ENCODE measurements around the gene LURAP1L.

Gene LURAP1L

GRCh38 chr9:12843735-12844134 lies 68.9 kb downstream of the LURAP1L start:
- no peak for TF ChIP-seq REST (IDR thresholded peaks at IDR 0.05; ENCODE audit: insufficient read depth in 1 of 2, low read depth in 2 of 2, low read length in 2 of 2)
- no peak for TF ChIP-seq SIN3A (IDR thresholded peaks at IDR 0.05; ENCODE audit: borderline replicate concordance, insufficient read depth, low read length)
- no peak for TF ChIP-seq FOXP2 (optimal IDR thresholded peaks at IDR 0.05; ENCODE audit: borderline replicate concordance, extremely low read depth, extremely low read length, insufficient read depth)
- no peak for TF ChIP-seq TAF1 (IDR thresholded peaks at IDR 0.05; ENCODE audit: borderline replicate concordance, insufficient read depth, low read length)
- no peak for TF ChIP-seq POLR2AphosphoS5 (IDR thresholded peaks at IDR 0.05; ENCODE audit: low read depth, low read length)

GRCh38 chr9:12846035-12846434 lies 71.2 kb downstream of the LURAP1L start:
- TF ChIP-seq FOXP2 (optimal IDR thresholded peaks at IDR 0.05; ENCODE audit: borderline replicate concordance, extremely low read depth, extremely low read length, insufficient read depth) (no peak), SIN3A (IDR thresholded peaks at IDR 0.05; ENCODE audit: borderline replicate concordance, insufficient read depth, low read length) (no peak), REST (IDR thresholded peaks at IDR 0.05; ENCODE audit: insufficient read depth in 1 of 2, low read depth in 2 of 2, low read length in 2 of 2) (no peak), POLR2AphosphoS5 (IDR thresholded peaks at IDR 0.05; ENCODE audit: low read depth, low read length) (no peak), TAF1 (IDR thresholded peaks at IDR 0.05; ENCODE audit: borderline replicate concordance, insufficient read depth, low read length) (no peak)

- no peak for TF ChIP-seq SIN3A (IDR thresholded peaks at IDR 0.05; ENCODE audit: borderline replicate concordance, insufficient read depth, low read length)
- TF ChIP-seq REST (IDR thresholded peaks at IDR 0.05; ENCODE audit: insufficient read depth in 1 of 2, low read depth in 2 of 2, low read length in 2 of 2) = no peak
- TF ChIP-seq TAF1 (IDR thresholded peaks at IDR 0.05; ENCODE audit: borderline replicate concordance, insufficient read depth, low read length) = no peak
- no peak for TF ChIP-seq FOXP2 (optimal IDR thresholded peaks at IDR 0.05; ENCODE audit: borderline replicate concordance, extremely low read depth, extremely low read length, insufficient read depth)
- no peak for TF ChIP-seq POLR2AphosphoS5 (IDR thresholded peaks at IDR 0.05; ENCODE audit: low read depth, low read length)
Observed at GRCh38 chr9:12847561-12847960, 72.7 kb downstream of the LURAP1L start.

- no peak for TF ChIP-seq SIN3A (IDR thresholded peaks at IDR 0.05; ENCODE audit: borderline replicate concordance, insufficient read depth, low read length)
Observed at GRCh38 chr9:12849486-12850003, 74.7 kb downstream of the LURAP1L start.

GRCh38 chr9:12851341-12852090 lies 76.7 kb downstream of the LURAP1L start:
- TF ChIP-seq TAF1 (IDR thresholded peaks at IDR 0.05; ENCODE audit: borderline replicate concordance, insufficient read depth, low read length) (no peak), SIN3A (IDR thresholded peaks at IDR 0.05; ENCODE audit: borderline replicate concordance, insufficient read depth, low read length) (no peak), FOXP2 (optimal IDR thresholded peaks at IDR 0.05; ENCODE audit: borderline replicate concordance, extremely low read depth, extremely low read length, insufficient read depth) (no peak), POLR2AphosphoS5 (IDR thresholded peaks at IDR 0.05; ENCODE audit: low read depth, low read length) (no peak), REST (IDR thresholded peaks at IDR 0.05; ENCODE audit: insufficient read depth in 1 of 2, low read depth in 2 of 2, low read length in 2 of 2) (no peak)

Measured in PFSK-1 (cell line).